ENCODE measurements around the gene CELF4.

CELF4 gene

GRCh38 chr18:37443325-37444055 is 122.1 kb downstream of the CELF4 start:
- Mint-ChIP-seq H3K4me3 (no peak overlapping the region), H3K9me3 (no peaks in the 10 kb centered on the region), H3K27ac (no peak overlapping the region), H3K4me1 (ENCODE audit: low read depth) (no peaks in the 10 kb centered on the region), H3K27me3 (peaks cover 3% of the 10 kb centered on the region), H3K36me3 (ENCODE audit: low read depth) (no peaks in the 10 kb centered on the region)
- intact Hi-C loops (cut with micrococcal nuclease) = no loop called here

GRCh38 chr18:37442477-37442876 is 123.1 kb downstream of the CELF4 start:
- no peaks in the 10 kb centered on the region for H3K9me3 Mint-ChIP-seq
- no peak overlapping the region for H3K4me3 Mint-ChIP-seq
- H3K27me3 Mint-ChIP-seq = peaks cover 3% of the 10 kb centered on the region
- no peaks in the 10 kb centered on the region for H3K36me3 Mint-ChIP-seq (ENCODE audit: low read depth)
- H3K27ac Mint-ChIP-seq = no peak overlapping the region
- no peaks in the 10 kb centered on the region for H3K4me1 Mint-ChIP-seq (ENCODE audit: low read depth)
- intact Hi-C loops (cut with micrococcal nuclease) = no loop called here

- intact Hi-C loops (cut with micrococcal nuclease) = no loop called here
- Mint-ChIP-seq H3K27ac (no peak overlapping the region), H3K4me1 (ENCODE audit: low read depth) (no peaks in the 10 kb centered on the region), H3K4me3 (no peak overlapping the region), H3K36me3 (ENCODE audit: low read depth) (no peaks in the 10 kb centered on the region), H3K9me3 (no peaks in the 10 kb centered on the region), H3K27me3 (peaks cover 3% of the 10 kb centered on the region)
Observed at GRCh38 chr18:37441821-37442220, 123.8 kb downstream of the CELF4 start.

- Mint-ChIP-seq H3K4me3 (no peak overlapping the region), H3K36me3 (ENCODE audit: low read depth) (no peaks in the 10 kb centered on the region)
Observed at GRCh38 chr18:37440206-37440605, 125.4 kb downstream of the CELF4 start.

GRCh38 chr18:37438417-37439180 is 127.0 kb downstream of the CELF4 start:
- Mint-ChIP-seq H3K36me3 (ENCODE audit: low read depth) (no peaks in the 10 kb centered on the region), H3K4me3 (no peak overlapping the region), H3K4me1 (ENCODE audit: low read depth) (no peaks in the 10 kb centered on the region), H3K27ac (no peak overlapping the region), H3K27me3 (peaks cover 10% of the 10 kb centered on the region), H3K9me3 (no peaks in the 10 kb centered on the region)
- intact Hi-C loops (cut with micrococcal nuclease) = no loop called here

More at GRCh38 chr18:37440206-37440605, 125.4 kb downstream of the CELF4 start:
- H3K27ac Mint-ChIP-seq = no peak overlapping the region
- H3K4me1 Mint-ChIP-seq (ENCODE audit: low read depth) = no peaks in the 10 kb centered on the region
- peaks cover 13% of the 10 kb centered on the region for H3K27me3 Mint-ChIP-seq
- H3K9me3 Mint-ChIP-seq = no peaks in the 10 kb centered on the region
- intact Hi-C loops (cut with micrococcal nuclease) = no loop called here

GRCh38 chr18:37435996-37436395 is 129.6 kb downstream of the CELF4 start:
- H3K4me1 Mint-ChIP-seq (ENCODE audit: low read depth) = peaks cover 8% of the 10 kb centered on the region
- H3K27ac Mint-ChIP-seq = no peak overlapping the region

GRCh38 chr18:37435150-37435867 is 130.3 kb downstream of the CELF4 start:
- intact Hi-C loops (cut with micrococcal nuclease) = no loop called here
- H3K4me3 Mint-ChIP-seq = no peak overlapping the region
- H3K9me3 Mint-ChIP-seq = no peaks in the 10 kb centered on the region
- H3K4me1 Mint-ChIP-seq (ENCODE audit: low read depth) = peaks cover 8% of the 10 kb centered on the region
- H3K27me3 Mint-ChIP-seq = peaks cover 10% of the 10 kb centered on the region
- H3K27ac Mint-ChIP-seq = no peak overlapping the region
- H3K36me3 Mint-ChIP-seq (ENCODE audit: low read depth) = no peaks in the 10 kb centered on the region

More at GRCh38 chr18:37435996-37436395, 129.6 kb downstream of the CELF4 start:
- Mint-ChIP-seq H3K9me3 (no peaks in the 10 kb centered on the region), H3K27me3 (peaks cover 10% of the 10 kb centered on the region), H3K36me3 (ENCODE audit: low read depth) (no peaks in the 10 kb centered on the region), H3K4me3 (no peak overlapping the region)
- intact Hi-C loops (cut with micrococcal nuclease) = no loop called here

GRCh38 chr18:37434161-37434860 is 131.3 kb downstream of the CELF4 start:
- peaks cover 10% of the 10 kb centered on the region for H3K27me3 Mint-ChIP-seq
- intact Hi-C loops (cut with micrococcal nuclease) = no loop called here
- no peaks in the 10 kb centered on the region for H3K36me3 Mint-ChIP-seq (ENCODE audit: low read depth)
- H3K4me3 Mint-ChIP-seq = no peak overlapping the region
- H3K4me1 Mint-ChIP-seq (ENCODE audit: low read depth) = peaks cover 8% of the 10 kb centered on the region
- no peaks in the 10 kb centered on the region for H3K9me3 Mint-ChIP-seq
- H3K27ac Mint-ChIP-seq = no peak overlapping the region

- intact Hi-C loops (cut with micrococcal nuclease) = no loop called here
Observed at GRCh38 chr18:37432436-37433195, 133.0 kb downstream of the CELF4 start.

GRCh38 chr18:37430357-37431076 is 135.1 kb downstream of the CELF4 start:
- Mint-ChIP-seq H3K27me3 (peaks cover 2% of the 10 kb centered on the region), H3K4me1 (ENCODE audit: low read depth) (peaks cover 8% of the 10 kb centered on the region), H3K27ac (no peak overlapping the region), H3K36me3 (ENCODE audit: low read depth) (no peaks in the 10 kb centered on the region), H3K9me3 (no peaks in the 10 kb centered on the region), H3K4me3 (no peak overlapping the region)
- intact Hi-C loops (cut with micrococcal nuclease) = no loop called here

More at GRCh38 chr18:37432436-37433195, 133.0 kb downstream of the CELF4 start:
- H3K4me1 Mint-ChIP-seq (ENCODE audit: low read depth) = peaks cover 8% of the 10 kb centered on the region
- H3K27ac Mint-ChIP-seq = no peak overlapping the region
- peaks cover 10% of the 10 kb centered on the region for H3K27me3 Mint-ChIP-seq
- no peaks in the 10 kb centered on the region for H3K9me3 Mint-ChIP-seq
- no peaks in the 10 kb centered on the region for H3K36me3 Mint-ChIP-seq (ENCODE audit: low read depth)
- no peak overlapping the region for H3K4me3 Mint-ChIP-seq

GRCh38 chr18:37429791-37430190 is 135.8 kb downstream of the CELF4 start:
- Mint-ChIP-seq H3K4me1 (ENCODE audit: low read depth) (peaks cover 8% of the 10 kb centered on the region), H3K36me3 (ENCODE audit: low read depth) (no peaks in the 10 kb centered on the region), H3K4me3 (no peak overlapping the region), H3K27ac (no peak overlapping the region), H3K27me3 (no peaks in the 10 kb centered on the region), H3K9me3 (no peaks in the 10 kb centered on the region)
- intact Hi-C loops (cut with micrococcal nuclease) = no loop called here

- Mint-ChIP-seq H3K27ac (no peak overlapping the region), H3K9me3 (no peaks in the 10 kb centered on the region), H3K4me3 (no peak overlapping the region), H3K4me1 (ENCODE audit: low read depth) (peaks cover 8% of the 10 kb centered on the region), H3K36me3 (ENCODE audit: low read depth) (no peaks in the 10 kb centered on the region), H3K27me3 (no peaks in the 10 kb centered on the region)
- intact Hi-C loops (cut with micrococcal nuclease) = no loop called here
Observed at GRCh38 chr18:37428288-37428974, 137.2 kb downstream of the CELF4 start.
